Measurements from ENCODE around the gene RTTN.
"Not testable (repeated sequence)": the region's sequence is repeated elsewhere in the genome, so short reads cannot be mapped to it uniquely, and the experiment has no call there.

The RTTN gene, protein sequence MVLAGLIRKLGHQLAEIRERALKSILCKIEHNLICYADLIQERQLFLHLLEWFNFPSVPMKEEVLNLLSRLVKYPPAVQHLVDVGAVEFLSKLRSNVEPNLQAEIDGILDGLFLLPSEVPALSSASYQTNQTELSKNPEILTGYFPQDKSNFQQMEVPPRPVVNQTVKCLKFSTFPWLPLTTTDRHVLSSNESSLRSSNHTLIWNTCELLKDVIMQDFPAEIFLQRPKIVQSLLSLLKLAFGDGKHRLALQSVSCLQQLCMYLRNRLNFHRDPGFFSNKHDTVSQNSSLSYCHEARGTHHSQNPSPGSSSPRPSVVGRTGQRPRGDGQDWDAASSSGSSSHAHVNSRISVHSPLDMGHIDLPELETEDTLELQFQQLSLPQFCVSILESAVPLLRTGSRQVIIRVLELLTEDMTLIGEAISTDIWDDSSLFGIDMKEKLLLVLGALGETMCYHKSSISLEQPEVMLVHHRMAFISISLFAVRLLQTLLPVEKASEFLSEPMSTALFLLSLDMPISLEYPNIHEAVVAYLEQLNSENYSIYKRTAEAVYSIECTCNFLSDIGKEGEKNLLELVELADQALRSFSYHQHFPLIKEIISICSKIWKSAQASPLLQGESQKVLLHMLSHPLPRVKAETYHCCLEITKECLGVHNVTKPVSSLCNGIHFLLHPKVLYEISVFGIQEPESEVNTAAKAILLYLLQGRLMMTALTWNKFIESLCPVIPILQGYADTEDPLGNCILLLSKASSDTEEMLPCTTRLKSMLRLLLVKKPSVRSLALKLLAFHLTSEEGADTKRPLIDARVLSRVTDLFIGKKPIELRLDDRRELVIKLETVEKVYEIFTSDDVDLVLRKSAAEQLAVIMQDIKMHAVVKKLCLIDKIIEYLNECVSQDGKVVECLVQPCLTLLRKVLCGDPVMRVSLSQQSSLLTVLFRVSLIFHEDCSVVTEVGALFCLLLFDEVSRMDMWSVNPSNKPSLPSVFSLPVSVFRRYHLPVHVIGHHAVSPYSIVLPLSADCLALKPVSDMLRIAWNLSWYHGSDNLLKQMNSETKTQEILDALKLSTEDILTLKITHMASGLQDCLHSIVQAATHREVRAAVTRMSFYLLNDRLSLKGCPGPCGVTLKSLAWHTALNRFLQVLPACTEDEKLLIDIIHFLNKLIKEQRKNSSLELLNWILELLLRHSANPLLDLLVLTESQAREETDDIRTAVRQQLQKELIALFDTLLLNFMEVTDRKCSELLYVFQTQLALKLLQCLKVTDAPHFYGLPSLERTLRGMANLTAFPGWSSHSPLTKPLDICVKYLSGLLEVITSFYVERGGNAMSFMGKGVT (N-terminal part only)

DNA sequence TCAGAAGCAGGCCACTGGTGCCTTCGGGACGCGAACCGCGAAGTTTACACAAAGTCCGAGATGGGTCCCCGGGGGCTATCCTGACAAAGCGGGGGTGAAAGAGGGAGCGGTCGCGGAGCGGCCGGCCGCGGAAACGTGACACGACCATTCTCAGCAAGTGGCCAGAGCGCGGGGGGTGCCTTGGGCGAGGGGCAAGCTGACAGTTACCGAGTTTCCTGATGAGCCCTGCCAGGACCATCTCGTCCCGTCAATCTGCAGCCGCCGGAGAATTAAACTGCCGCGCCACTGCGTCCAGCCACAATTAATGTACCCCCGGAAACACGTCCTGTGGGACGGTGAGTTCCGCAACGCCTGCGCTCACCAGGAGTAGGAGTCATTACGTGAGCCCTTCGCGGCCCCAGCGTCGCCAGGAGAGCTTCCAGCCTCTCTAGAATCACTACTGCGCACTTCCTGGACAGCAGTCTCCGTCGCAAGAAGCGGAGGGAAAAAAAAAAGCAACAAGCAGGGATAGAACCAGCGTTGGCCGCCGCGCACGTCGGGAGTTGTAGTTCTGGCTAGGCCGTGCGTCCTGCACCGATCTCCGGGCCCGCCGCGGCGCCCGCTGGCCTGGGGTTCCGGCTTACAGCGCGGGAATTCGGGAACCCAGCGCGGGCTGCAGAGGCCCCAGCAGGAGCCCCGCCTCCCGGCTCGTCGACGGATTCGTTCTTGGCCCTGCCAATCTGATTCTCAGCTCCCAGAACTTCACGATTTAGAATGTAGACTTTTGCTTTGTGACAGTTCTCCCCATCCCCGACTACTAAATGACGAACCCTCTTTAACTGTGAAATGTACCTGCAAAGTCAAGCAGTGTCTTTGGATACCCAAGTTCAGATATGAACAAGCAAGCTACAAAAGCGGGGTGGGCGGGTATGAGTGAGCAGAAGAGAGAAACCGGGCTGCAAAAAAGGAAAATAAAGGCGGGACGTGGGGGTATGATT is at the start of gene RTTN:
RTTN (minus strand) TSS at position 267 of the 977 bp plus-strand sequence; CDS start at position 238, 29 bp downstream.
- peak; percentile 94 for DNase-seq

DNA sequence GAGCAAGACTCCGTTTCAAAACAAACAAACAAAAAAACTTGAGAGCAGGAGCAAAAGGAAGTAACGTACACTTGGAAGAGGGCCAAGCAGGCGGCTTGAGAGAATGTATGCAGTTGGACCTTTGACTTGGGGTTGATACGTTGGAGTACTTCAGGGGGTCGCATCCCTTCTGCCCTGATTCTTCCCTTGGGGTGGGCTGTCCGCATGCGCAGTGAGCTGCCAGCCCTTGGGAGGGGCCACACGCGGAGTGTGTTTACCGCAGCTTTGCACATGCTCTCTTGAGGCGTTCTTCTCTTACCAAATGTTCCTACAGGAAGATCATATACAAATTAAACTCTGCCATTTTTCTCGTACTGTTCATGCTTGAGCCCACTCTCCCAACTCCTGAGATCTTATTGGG is 45.3 kb upstream of the RTTN start:
- DNase-seq = no peak

GRCh38 chr18:70249861-70250260 is 44.4 kb upstream of the RTTN start:
- DNase-seq = not testable (repeated sequence)

GRCh38 chr18:70249118-70249517 is 43.6 kb upstream of the RTTN start:
- no peak for DNase-seq

DNA sequence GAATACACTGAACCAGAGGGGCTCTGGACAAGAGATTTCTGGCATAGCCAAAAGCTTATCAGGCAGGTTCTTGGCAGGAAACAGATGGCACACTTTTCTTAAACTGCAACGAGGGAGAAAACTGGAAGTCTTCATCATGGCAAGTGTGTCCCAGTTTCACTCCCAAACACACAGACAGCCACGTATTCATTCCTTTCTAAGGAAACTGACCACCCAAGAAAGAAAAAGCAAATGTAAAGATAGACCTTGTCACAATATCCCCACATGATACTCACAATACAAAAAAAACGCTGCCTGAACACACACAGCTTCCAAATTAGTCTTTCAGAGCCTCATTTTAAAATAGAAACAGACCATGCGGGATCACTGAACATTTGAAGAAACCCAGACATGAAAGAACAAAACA is 40.6 kb upstream of the RTTN start:
- DNase-seq = no peak

DNA sequence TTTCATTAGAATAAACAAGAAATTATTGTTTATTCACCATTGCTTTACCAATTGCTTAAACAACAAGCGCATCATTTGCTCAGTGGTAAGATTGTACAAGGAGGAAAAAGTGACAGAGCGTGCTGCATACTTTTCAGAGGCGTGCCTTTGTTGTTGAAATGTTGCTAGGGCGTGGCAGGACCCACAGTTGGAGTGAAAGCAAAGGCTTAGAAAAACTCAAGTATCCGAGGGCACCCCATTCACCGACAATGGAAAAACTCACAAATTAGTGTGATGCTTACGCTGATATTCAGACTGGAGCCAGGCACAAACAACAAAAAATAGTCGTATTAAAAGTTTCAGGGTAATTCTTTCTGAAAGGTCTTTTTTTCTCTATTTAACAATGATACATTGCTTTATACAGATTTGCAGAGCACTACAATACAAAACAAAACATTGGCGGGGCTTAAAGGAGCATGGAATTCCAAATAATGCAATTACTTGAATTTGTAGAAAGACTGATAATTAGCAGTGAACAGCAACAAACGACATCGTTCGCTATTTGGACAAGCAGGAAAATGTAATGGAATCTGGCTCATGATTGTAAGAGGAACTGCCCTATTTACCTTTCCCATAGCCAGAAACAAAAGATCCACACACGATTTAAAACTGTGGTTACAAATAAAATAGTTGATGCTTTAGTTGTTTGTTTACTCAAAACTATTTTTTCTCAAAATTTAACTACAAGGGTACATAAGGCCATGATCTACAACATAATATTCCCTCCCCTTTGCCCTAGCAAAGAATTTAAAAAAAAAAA is 37.8 kb upstream of the RTTN start:
- DNase-seq = no peak

DNA sequence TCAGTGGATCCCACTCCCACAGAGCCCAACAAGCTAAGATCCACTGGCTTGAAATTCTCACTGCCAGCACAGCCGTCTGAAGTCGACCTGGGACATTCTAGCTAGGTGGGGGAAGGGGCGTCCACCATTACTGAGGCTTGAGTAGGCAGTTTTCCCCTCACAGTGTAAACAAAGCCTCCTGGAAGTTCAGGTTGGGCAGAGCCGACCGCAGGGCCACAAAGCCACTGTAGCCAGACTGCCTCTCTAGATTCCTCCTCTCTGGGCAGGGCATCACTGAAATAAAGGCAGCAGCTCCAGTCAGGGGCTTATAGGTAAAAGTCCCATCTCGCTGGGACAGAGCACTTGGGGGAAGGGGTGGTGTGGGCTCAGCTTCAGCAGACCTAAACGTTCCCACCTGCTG is 31.4 kb upstream of the RTTN start:
- not testable (repeated sequence) for DNase-seq

GRCh38 chr18:70235478-70235877 is 30.0 kb upstream of the RTTN start:
- no peak for DNase-seq

- no peak for DNase-seq
These were observed 29.4 kb upstream of the RTTN start for GRCh38 chr18:70234667-70235459.

DNA sequence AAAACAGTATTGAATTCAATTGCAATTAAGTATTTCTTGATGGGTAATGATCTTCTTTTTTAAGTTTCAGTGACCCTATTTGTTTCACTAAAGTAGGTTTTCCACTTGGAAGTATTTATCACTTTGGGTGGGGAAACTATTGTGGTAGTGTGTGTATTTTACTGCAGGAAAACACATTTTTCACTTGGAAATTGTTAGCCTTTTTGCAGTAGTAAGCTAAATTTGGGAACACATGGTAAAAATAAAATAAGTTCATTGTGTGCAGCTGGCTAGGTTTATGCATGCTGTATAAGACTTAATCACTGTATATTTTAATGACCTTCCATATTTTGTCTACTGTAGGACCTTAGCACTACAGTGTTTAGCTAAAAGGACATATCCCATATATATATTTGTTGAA is 28.5 kb upstream of the RTTN start:
- no peak for DNase-seq

DNA sequence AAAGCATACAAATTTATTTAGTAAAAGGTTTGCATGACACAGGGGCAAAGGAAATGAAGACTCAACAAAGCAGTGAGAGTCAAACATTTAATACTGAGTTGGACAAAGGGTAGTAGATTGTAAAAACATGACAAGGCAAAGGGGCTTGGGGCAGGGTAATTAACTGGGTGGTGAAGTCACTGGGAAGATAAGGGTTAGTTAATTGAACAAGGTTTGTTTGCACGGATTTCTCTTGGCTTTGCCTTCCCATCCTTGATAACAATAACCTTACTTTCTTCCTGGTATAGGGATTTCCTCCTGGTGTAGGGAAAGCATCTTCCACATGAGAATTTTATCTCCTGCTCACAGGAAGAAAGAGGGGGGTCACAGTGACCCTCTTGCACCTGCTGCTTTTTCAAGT is 26.8 kb upstream of the RTTN start:
- DNase-seq = no peak

DNA sequence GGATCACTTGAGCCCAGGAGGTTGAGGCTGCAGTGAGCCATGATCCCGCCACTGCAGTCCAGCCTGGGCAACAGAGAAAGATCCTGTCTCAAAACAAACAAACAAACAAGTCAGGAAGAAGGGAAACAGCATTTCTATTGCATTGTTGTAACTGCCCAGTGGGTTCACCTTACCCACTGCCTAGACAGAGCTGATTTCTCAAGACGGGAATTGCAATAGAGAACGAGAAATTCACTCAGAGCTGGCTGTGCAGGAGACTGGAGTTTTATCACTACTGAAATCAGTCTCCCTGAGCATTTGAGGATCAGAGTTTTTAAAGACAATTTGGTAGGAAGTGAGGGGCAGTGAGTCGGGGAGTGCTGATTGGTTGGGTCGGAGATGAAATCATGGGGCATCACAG is 24.2 kb upstream of the RTTN start:
- DNase-seq = no peak

DNA sequence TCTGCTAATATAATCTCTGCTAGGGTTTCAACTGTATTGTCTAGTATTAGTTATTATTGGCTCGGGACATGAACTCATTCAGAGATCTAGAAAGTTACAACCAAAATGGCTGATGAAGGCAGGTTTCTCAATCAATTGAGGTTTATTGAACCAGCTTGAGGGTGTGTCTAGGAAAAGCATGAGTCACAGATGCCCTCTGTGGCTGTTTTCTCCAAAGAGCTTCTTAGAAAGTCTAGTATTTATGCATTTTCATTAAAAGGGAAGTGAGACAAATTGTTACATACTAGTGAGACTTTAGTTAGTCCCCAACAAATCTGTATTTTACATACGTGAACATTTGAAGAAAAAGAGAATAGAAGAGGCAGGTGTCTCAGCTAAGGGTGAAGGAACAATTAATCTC is 23.0 kb upstream of the RTTN start:
- no peak for DNase-seq

- DNase-seq = no peak
These were observed 22.0 kb upstream of the RTTN start for GRCh38 chr18:70227438-70227837.

- no peak for DNase-seq
These were observed 16.4 kb upstream of the RTTN start for GRCh38 chr18:70221915-70222278.

DNA sequence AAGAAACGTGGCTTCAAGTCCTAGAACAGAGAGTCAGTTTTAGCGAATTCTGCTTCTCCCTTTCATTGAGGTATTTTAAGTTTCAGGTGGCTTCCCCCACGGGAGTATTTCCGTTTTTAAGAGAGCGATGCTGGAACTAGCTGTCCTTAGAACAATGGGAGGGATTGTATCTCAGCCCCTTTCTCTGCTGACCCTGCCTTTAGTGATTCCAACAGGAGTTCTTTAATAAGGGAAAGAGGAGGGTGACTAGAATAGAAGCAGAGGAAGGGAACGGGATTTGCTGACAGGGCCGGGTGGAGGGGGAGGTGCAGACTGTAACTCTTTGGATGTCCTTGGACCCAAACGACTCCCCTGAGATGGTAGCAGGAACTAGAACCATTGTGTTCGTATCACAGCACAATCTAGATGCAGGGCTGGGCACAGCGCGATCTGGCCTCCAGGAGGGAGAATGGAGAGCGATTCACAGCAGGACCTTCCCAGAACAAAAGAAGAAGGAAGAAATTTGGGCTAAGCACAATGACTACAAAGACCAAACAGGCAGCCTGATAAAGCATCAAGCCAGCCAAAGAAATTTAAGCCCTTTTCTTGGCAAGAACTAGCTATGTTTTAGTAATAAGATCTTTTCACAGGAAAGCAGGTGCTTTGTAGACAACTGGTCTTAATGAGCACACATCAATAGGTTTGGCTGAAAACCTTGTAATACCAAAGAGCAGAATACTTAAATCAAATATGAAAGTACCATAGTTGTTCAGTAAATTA is 15.8 kb upstream of the RTTN start:
- DNase-seq = peak; percentile 65

GRCh38 chr18:70220628-70221027 is 15.1 kb upstream of the RTTN start:
- DNase-seq = no peak

DNA sequence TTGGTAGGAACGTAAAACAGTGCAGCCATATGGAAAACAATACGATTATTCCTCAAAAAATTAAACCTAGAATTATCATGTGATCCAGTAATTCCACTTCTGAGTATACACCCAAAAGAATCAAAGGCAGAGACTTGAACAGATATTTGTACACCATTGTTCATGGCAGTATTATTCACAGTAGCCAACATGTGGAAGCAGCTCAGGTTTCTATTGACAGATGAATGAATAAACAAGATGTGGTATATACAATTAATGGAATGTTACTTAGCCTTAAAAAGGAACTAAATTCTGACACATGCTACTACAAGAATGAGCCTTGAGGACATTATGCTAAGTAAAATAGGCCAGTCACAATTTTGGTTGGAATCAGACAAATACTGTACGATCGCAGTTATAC is 14.2 kb upstream of the RTTN start:
- DNase-seq = no peak

DNA sequence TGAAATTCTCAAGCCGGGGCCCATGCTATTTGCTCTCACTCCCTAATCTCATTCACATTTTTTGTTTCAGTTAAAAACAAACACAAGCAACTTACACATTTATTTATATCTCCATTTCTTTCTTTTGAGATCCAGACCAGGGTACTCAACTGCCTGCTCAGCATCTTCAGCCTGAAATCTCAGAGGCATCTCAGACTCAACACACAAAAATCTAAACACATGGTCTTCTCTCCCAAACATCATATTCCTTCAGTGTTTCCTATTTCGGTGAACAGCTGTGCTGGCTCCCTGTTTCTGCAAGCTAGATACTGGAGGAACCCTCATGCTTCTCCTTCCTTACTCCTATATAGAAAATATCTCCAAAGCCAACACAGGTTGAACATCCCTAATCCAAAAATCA is 11.3 kb upstream of the RTTN start:
- no peak for DNase-seq
